PC-9 (cell line): ENCODE results near the gene LRP3. TPM values are rescaled to one million over a fixed set of nuclear protein-coding genes. Genes with fewer than 3 reads are reported as not detected.

Source experiments
- BruUV-seq: library from RNA; stranded (reverse); fragments of 400-500 nt; replicated peaks from 2 replicates; lab custom pipeline; 2021; lab: Mats Ljungman, UMichigan
- CTCF ChIA-PET: fragments of 300-600 bp; sonication (Branson Sonifier 250); formaldehyde crosslinking; loops from one replicate; lab custom pipeline; 2022; ENCODE audit warnings: antibody characterized with exemption; lab: Charles Lee
- POLR2A ChIA-PET: fragments of 300-600 bp; sonication (Branson Sonifier 250); formaldehyde crosslinking; loops from one replicate; lab custom pipeline; 2022; ENCODE audit warnings: antibody characterized with exemption; ENCODE audit not compliant: unreplicated experiment; lab: Charles Lee
- DNase-seq, 2 experiments: peaks; one replicate each; pipeline versions ENCODE4 v3.0.0 to v3.0.0-alpha.2; 2015 to 2022; ENCODE audit warnings: mixed read lengths in 1 of 2
- H2AFZ ChIP-seq: fragments of 200-600 bp; sonication (generic); 2 replicates; pipeline ENCODE4 v1.8.1; 2017; ENCODE audit warnings: antibody characterized with exemption
- H3F3A ChIP-seq: fragments of 200-600 bp; sonication (generic); 2 replicates; pipeline ENCODE4 v1.8.1; 2017; ENCODE audit warnings: antibody characterized with exemption, mild to moderate bottlenecking, low read depth; ENCODE audit not compliant: insufficient read depth
- H3K27ac ChIP-seq: fragments of 200-600 bp; sonication (generic); 2 replicates; pipeline ENCODE4 v1.6.1; 2016; ENCODE audit warnings: mixed run types
- H3K27me3 ChIP-seq: fragments of 200-600 bp; sonication (generic); 2 replicates; pipeline ENCODE4 v1.6.1; 2016; ENCODE audit warnings: low read depth, mixed run types; ENCODE audit not compliant: insufficient read depth
- H3K36me3 ChIP-seq: fragments of 200-600 bp; sonication (generic); 2 replicates; pipeline ENCODE4 v1.6.1; 2016; ENCODE audit warnings: low read depth, mixed run types
- H3K4me1 ChIP-seq: fragments of 200-600 bp; sonication (generic); replicated peaks from 2 replicates; pipeline ENCODE4 v1.6.1; 2016; ENCODE audit warnings: mixed run types; ENCODE audit not compliant: insufficient read depth
- H3K4me2 ChIP-seq: fragments of 200-600 bp; sonication (generic); 2 replicates; pipeline ENCODE4 v1.6.1; 2017; ENCODE audit warnings: mixed run types
- H3K4me3 ChIP-seq: fragments of 200-600 bp; sonication (generic); 2 replicates; pipeline ENCODE4 v1.6.1; 2016; ENCODE audit warnings: mixed run types
- H3K79me2 ChIP-seq: fragments of 200-600 bp; sonication (generic); 2 replicates; pipeline ENCODE4 v1.6.1; 2017; ENCODE audit warnings: low read depth, mixed run types
- H3K9me2 ChIP-seq: fragments of 200-600 bp; sonication (generic); 2 replicates; pipeline ENCODE4 v1.8.1; 2017; ENCODE audit warnings: mild to moderate bottlenecking; ENCODE audit not compliant: insufficient read depth
- H3K9me3 ChIP-seq: fragments of 200-600 bp; sonication (generic); 2 replicates; pipeline ENCODE4 v1.8.1; 2016; ENCODE audit warnings: low read depth; ENCODE audit not compliant: insufficient read depth
- H4K20me1 ChIP-seq: fragments of 200-600 bp; sonication (generic); 2 replicates; pipeline ENCODE4 v1.8.1; 2017; ENCODE audit not compliant: insufficient read depth
- CTCF ChIP-seq: fragments of 200-600 bp; sonication (generic); conservative IDR thresholded peaks from 2 replicates; pipeline ENCODE4 v1.6.1; 2017; ENCODE audit warnings: mixed run types, antibody characterized with exemption, mild to moderate bottlenecking, moderate library complexity
- EZH2 ChIP-seq: fragments of 200-600 bp; sonication (generic); IDR thresholded peaks from 2 replicates; pipeline ENCODE4 v1.8.0; 2017; ENCODE audit warnings: antibody characterized with exemption, low read depth
- intact Hi-C: fragments of 100-400 bp; cut with micrococcal nuclease; formaldehyde crosslinking; loops from one replicate; pipeline ENCODE4 v1.10.0; 2022; ENCODE audit not compliant: unreplicated experiment
- total RNA-seq: library from RNA; stranded (reverse); gene quantifications from 2 replicates; pipeline ENCODE4 v1.2.3, GENCODE V29; 2021

Gene LRP3
- total RNA-seq, 1 experiment from 2014 or later, result 2.3 TPM

GRCh38 chr19:33193269-33193864, 763 bp upstream of the LRP3 start:
- POLR2A ChIA-PET, result no interaction called here
- CTCF ChIA-PET, result no interaction called here
- no peaks in the 10 kb centered on the region for H3K36me3 ChIP-seq
- H3K27me3 ChIP-seq, result peaks cover 24% of the 10 kb centered on the region
- H3K4me1 ChIP-seq, result no peaks in the 10 kb centered on the region
- H3K4me2 ChIP-seq, result no peak overlapping the region
- H3K4me3 ChIP-seq, result no peak overlapping the region
- no TSS peak for BruUV-seq
- no peaks in the 10 kb centered on the region for H3F3A ChIP-seq
- intact Hi-C loops, result no loop called here
- DNase-seq, result no peak
- no peaks in the 10 kb centered on the region for H3K9me2 ChIP-seq
- H3K9me3 ChIP-seq, result no peaks in the 10 kb centered on the region
- H2AFZ ChIP-seq, result no peak overlapping the region
- TF ChIP-seq EZH2, result no peak
- H3K79me2 ChIP-seq, result no peaks in the 10 kb centered on the region
- no peaks in the 10 kb centered on the region for H4K20me1 ChIP-seq
- no peak overlapping the region for H3K27ac ChIP-seq

GRCh38 chr19:33194532-33194885, 379 bp downstream of the LRP3 start:
- no peaks in the 10 kb centered on the region for H3K9me2 ChIP-seq
- no TSS peak for BruUV-seq
- H3F3A ChIP-seq, result no peaks in the 10 kb centered on the region
- H3K36me3 ChIP-seq, result no peaks in the 10 kb centered on the region
- H3K4me3 ChIP-seq, result peak overlapping the region; percentile 51; the same call in 1 of the 2 replicates
- H3K27me3 ChIP-seq, result peaks cover 24% of the 10 kb centered on the region
- no peak for DNase-seq
- H3K4me2 ChIP-seq, result peak overlapping the region; percentile 64; the same call in 1 of the 2 replicates
- no peak overlapping the region for H2AFZ ChIP-seq
- no peaks in the 10 kb centered on the region for H3K79me2 ChIP-seq
- CTCF ChIA-PET, result no interaction called here
- no peaks in the 10 kb centered on the region for H3K9me3 ChIP-seq
- H3K4me1 ChIP-seq, result no peaks in the 10 kb centered on the region
- TF ChIP-seq CTCF (no peak), EZH2 (no peak)
- POLR2A ChIA-PET, result interaction anchor here (0.6 kb wide), 1 partner anchor 18 kb away, joined by 4 read pairs; no protein-coding TSS in a partner anchor
- intact Hi-C loops, result no loop called here
- no peaks in the 10 kb centered on the region for H4K20me1 ChIP-seq
- no peak overlapping the region for H3K27ac ChIP-seq

GRCh38 chr19:33194886-33195644, 935 bp downstream of the LRP3 start:
- H3K79me2 ChIP-seq, result no peaks in the 10 kb centered on the region
- peak overlapping the region; percentile 51; the same call in 1 of the 2 replicates for H3K4me3 ChIP-seq
- H4K20me1 ChIP-seq, result no peaks in the 10 kb centered on the region
- intact Hi-C loops, result no loop called here
- CTCF ChIA-PET, result no interaction called here
- no peak for DNase-seq
- POLR2A ChIA-PET, result interaction anchor here (0.6 kb wide), 2 partner anchors 139 to 612 kb away, joined by 5 to 7 read pairs; no protein-coding TSS in a partner anchor
- H3K27me3 ChIP-seq, result peaks cover 24% of the 10 kb centered on the region
- BruUV-seq, result no TSS peak
- peak overlapping the region; percentile 27; the same call in 1 of the 2 replicates for H2AFZ ChIP-seq
- TF ChIP-seq EZH2, result no peak
- TF ChIP-seq CTCF, result no peak
- peak overlapping the region; percentile 64 for H3K4me2 ChIP-seq
- no peaks in the 10 kb centered on the region for H3K36me3 ChIP-seq
- no peaks in the 10 kb centered on the region for H3F3A ChIP-seq
- no peaks in the 10 kb centered on the region for H3K9me3 ChIP-seq
- no peaks in the 10 kb centered on the region for H3K9me2 ChIP-seq
- no peak overlapping the region for H3K27ac ChIP-seq
- H3K4me1 ChIP-seq, result no peaks in the 10 kb centered on the region
